Activated effector memory CD4-positive, alpha-beta T cell treated with Interleukin-2 at 50 U/mL for 16 hours (primary cell): ENCODE results near the gene F11R.
"Not testable (repeated sequence)": the region's sequence is repeated elsewhere in the genome, so short reads cannot be mapped to it uniquely, and the experiment has no call there.

Experiments
- DNase-seq: peaks from one replicate; pipeline ENCODE4 v3.0.0-alpha.2; 2020

F11R gene

GRCh38 chr1:161009602-161010211, 11.2 kb downstream of the F11R start:
- no peak for DNase-seq

DNA sequence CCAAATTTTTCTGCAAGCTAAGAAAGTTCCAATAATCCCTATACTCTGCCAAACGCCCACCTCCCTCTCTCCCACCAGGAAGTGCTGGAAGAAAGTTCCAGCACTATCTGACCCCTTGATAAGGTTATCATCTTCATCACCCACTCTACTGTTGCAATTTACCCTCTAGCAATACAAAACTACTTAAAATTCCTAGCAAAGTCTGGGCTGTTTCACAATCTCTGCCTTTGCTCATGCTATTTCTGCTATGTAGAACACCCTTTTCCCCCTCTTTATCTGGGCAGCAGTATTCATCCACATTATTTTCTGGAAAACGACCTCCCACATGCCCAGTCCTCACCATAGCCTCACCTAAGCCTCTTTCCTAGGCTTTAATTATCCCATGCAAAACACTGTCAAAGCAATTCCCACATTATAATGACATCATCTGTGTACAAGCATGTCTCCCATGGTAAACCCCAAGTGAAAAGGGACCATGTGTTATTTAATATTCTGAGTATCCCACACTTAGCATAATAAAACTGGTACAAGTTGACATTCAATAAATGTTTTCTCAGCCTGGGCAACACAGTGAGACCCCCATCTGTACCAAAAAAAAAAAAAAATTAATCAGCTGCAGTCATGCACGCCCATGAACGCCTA, 12.0 kb downstream of the F11R start:
- no peak for DNase-seq

- DNase-seq: no peak
Observed at GRCh38 chr1:161007369-161007768, 13.6 kb downstream of the F11R start.

GRCh38 chr1:161006563-161006962, 14.4 kb downstream of the F11R start:
- DNase-seq: no peak

GRCh38 chr1:161001525-161001924, 19.4 kb downstream of the F11R start:
- DNase-seq: no peak

DNA sequence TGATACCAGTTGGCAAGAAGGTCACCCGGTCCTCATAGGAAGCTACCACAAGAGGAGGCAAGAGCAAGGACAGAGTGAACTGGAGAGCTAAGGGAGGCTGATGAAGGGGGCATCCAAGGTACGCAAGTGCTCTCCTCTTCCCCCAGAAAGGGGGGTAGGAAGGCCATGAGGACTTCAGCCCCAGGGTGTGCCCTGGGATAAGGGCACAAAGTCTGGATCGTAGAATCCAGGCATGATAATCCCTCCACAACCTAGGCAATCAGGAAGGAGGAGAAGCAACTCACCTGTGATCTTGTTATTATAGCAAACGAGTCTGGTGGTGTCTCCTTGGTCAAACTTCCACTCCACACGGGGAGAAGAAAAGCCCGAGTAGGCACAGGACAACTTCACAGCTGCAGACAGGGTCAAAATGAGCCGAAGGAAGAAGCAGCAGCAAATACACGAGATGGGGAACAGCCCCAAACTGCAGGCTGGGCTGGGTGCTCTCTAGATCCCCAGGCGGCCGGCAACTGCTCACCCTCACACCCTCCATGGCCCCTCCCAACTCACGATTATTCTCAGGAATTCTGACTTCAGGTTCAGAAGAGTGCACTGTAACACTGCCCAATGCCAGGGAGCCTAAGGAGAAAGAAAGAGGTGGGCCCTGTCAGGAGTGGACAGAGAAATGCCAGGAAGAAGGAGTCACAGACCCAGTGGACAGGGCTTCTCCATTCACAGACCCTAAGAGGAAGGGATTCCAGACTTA, 20.0 kb downstream of the F11R start:
- DNase-seq: no peak

DNA sequence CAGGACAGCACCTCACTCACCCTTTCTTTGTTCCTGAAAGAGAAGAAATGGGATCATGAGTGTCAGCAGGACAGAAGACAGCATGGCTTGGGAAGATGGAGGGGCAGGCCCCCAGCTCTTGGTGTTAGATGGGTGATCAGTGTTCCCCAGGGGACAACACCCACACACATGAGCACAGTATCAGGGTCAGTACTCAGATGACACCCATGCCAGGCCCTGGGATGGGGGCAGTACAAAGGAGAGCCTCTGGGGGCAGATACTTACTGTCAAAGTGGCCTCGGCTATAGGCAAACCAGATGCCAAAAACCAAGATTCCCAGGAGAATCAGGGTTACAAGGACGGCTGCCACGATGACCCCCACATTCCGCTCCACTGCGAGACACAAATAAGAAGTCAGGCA, 21.6 kb downstream of the F11R start:
- DNase-seq: no peak

DNA sequence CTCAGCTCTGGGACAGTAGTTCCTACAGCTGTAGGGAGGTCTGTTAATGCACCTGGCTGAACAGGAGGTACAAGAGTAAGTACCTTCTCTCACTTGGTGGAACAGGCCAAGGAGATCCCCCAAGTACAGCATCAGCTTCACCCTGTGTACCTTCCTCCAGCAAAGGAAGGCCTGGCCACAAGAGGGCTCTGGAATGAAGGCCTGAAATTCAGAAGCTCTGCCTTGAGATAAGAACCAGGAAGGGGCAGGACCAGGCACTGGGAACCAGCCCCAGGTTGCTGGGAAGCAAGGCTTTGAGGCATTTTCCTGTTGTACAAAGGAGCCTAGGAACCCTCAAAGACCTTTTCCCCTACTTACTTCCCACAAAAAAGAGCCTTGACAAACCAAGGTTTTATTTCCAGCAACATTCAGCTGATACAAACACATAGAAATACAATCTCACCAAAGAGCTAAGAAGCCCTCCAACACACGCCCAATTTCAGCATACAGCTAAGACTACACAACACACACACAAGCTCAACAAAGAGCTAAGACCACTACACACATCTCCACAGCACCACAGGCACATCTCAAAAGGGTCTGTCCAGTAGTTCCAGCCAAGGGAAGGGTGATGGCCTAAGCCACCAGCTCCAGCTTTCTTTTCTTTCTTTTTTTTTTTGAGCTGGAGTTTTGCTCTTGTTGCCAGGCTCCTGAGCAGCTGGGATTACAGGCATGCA, 23.5 kb downstream of the F11R start:
- DNase-seq: peak; percentile 36

- DNase-seq: no peak
Observed at GRCh38 chr1:160996178-160996577, 24.8 kb downstream of the F11R start.

- no peak for DNase-seq
Observed at GRCh38 chr1:160993544-160994193, 27.3 kb downstream of the F11R start.

- not testable (repeated sequence) for DNase-seq
Observed at GRCh38 chr1:160992036-160992435, 28.9 kb downstream of the F11R start.

DNA sequence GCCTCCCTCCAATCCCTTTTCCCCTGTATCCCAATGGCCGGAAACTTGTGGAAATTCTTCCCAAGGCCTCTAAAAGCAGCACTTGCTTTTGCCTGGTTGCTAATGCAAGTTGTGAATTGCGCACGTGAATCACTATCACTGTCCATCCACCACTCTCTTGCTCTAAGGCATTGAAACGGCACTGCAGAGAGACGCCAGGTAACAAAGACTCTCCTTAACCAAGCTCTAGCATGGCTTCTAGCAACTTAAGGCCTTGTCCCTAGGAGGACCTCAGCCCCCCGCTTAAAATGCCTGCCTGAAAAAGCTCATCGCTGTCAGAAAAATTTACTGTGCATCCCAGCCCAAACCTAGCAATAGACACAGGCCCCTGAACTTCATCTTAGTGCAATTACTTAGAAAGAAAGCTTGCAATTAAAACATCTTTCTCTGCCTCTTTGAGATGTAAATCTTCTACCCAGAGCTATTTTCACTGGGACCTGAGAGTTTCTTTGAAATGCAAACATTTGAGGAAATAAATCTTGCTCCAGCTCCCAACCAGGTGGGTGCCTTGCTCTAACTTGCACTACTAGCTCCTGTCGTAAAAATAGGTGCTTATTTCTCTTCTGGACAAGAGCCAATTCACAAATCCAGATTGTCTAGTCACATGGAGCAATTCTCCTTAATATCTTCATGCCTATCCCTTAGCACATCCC, 33.4 kb downstream of the F11R start:
- no peak for DNase-seq

DNA sequence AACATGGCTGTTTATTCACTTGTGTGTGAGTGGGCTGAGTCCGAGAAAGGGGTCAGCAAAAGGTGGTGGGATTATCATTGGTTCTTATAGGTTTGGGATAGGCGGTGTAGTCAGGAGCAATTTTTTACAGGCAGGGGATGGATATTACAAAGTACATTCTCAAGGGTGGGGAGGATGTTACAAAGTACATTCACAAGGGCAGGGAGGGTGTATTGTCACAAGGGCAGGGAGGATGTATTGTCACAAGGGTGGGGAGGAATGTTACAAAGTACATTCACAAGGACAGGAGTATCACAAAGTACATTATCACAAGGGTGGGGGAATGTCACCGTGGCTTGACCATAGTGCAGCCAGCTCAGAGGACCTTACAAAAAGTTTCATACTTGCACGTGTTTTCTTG, 35.2 kb downstream of the F11R start:
- DNase-seq: no peak

GRCh38 chr1:160981584-160982411, 39.2 kb downstream of the F11R start:
- no peak for DNase-seq

DNA sequence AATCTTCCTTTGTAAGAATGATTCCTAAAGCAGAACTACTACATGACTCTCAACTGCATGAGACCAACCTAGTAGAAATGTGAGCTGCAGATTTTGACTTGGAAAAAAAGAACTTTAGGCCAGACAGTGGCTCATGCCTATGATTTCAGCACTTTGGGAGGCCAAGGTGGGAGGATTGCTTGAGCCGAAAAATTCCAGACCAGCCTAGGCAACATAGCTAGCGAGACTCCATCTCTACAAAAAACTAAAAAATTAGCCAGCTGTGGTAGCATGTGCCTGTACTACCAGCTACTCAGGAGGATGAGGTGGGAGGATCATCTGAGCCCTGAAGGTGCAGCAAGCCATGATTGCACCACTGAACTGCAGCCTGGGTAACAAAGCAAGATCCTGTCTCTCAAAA, 41.7 kb downstream of the F11R start:
- no peak for DNase-seq

GRCh38 chr1:160978510-160978927, 42.4 kb downstream of the F11R start:
- no peak for DNase-seq

DNA sequence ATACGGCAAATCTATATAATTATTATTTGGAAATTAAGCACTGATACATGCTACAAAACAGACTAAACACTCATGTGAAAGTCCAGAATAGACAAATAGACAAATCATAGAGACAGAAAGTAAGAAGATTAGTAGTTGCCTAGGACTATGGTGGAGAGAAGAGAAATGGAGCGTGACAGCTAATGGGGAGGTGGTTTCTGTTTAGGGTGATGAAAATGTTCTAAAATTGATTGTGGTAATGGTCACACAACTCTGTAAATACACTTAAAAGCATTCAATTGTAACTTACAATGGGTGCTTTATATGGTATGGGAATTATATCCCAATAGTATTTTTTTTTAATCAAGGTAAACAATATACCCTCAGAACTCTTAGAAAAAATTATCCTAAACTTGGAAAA, 45.9 kb downstream of the F11R start:
- DNase-seq: no peak

DNA sequence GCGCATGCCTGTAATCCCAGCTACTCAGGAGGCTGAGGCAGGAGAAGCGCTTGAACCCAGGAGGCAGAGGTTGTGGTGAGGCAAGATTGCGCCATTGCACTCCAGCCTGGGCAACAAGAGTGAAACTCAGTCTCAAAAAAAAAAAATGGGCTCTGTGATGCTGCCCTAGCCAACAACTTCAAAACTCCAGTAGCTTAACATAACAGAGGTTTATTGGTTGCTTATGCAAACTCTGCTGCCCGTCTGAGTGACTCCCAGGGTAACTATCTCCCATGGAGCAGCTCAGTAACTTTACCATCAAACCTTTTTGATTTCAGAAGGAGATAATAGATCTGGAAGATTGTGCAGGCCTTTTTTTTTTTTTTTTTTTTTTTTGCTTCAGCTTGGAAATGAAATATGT, 47.5 kb downstream of the F11R start:
- DNase-seq: no peak

- DNase-seq: no peak
Observed at GRCh38 chr1:160972939-160973338, 48.0 kb downstream of the F11R start.

DNA sequence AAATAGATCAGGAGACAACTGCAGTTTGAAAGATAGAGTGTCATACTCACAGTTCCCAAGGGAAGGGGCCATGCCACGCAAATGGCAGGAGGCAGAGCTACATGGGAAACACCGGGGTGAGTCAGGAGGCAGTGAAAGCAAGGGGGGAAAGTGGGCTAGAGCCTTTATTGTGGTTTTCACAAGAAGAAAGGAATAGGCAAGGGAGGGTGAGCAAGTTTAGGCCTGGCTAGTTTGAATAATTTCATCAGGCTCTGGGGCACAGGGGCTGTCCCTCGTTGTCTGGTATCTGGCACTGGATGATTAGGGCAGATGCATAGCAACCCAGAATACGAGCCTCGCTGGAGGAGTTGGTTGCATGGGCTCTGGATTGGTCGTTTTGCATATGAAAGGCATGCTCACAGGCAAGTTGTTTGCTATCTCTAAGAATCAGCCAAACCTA, 49.3 kb downstream of the F11R start:
- DNase-seq: no peak

DNA sequence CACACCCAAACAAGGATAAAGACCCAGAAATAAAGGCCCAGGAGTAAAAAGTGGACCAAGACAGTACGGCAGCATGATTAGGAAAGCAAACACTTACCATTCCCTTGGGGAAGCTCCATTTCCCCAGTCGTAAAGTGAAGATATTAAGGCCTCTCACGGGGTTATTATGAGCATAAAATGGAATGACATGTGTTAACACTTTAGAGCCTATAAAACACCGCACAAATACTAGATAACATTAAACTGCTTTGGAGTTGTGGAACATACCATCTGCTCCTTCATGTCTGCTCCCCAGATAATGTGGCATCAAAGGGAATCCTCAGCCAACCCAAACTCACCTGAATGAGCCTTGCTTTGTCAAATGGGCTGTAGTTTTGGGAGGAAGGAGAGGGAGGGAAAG, 57.4 kb downstream of the F11R start:
- no peak for DNase-seq

DNA sequence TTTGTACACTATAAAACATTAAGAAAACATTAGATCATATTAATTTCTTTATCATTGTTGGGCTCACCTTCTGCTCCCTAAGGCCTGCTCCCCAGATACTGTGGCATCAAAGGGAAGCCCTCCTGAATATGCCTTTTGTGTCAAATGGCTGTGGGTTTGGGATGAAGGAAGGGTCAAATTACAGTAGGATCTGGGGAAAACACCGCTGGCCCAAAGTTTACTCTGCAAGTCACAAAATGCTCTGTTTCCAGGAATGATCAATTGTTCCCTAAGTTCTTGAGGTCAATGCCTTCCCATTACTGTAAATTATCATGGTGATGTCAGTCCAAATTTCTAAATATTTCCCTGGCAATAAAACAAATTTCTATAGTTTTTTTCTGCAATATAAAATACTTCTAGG, 59.5 kb downstream of the F11R start:
- DNase-seq: no peak
